Upper lobe of right lung (tissue), 1 donor: ENCODE data around the gene ZFP64. TPM values are rescaled to one million over a fixed set of nuclear protein-coding genes. Genes with fewer than 3 reads are reported as not detected.

Experiments
- ATAC-seq: fragments of 200-7000 bp; cut with Tn5 transposase; one replicate; pipeline ENCODE4 v1.9.1; 2020; ENCODE audit warnings: mild to moderate bottlenecking, moderate library complexity
- DNase-seq: peaks from one replicate; pipeline ENCODE4 v3.0.0-alpha.2; 2020
- H3K27ac ChIP-seq: fragments of 200-600 bp; one replicate; pipeline ENCODE4 v1.8.0; 2022
- H3K27me3 ChIP-seq: fragments of 200-600 bp; one replicate; pipeline ENCODE4 v1.8.0; 2022; ENCODE audit warnings: mild to moderate bottlenecking
- H3K36me3 ChIP-seq: fragments of 200-600 bp; one replicate; pipeline ENCODE4 v1.8.0; 2022
- H3K4me1 ChIP-seq: fragments of 200-600 bp; one replicate; pipeline ENCODE4 v1.8.0; 2022
- H3K4me3 ChIP-seq: fragments of 200-600 bp; one replicate; pipeline ENCODE4 v1.8.0; 2022; ENCODE audit warnings: mild to moderate bottlenecking
- H3K9me3 ChIP-seq: fragments of 200-600 bp; one replicate; pipeline ENCODE4 v1.8.0; 2022
- intact Hi-C: fragments of 100-400 bp; cut with DNase I; formaldehyde crosslinking; loops from one replicate; pipeline ENCODE4 v1.11.0; 2022
- total RNA-seq: library from RNA; stranded (reverse); fragmentation: NEBNext Ultra II Directional; extraction: Animal tissue kit (Norgen Biotek cat#: 25700); gene quantifications from one replicate; pipeline ENCODE4 v1.2.1, GENCODE V29; 2021
- TF ChIP-seq, protein P1 (sequence below): fragments of 200-600 bp; IDR thresholded peaks from one replicate; pipeline ENCODE4 v1.8.0; 2022; ENCODE audit warnings: antibody characterized with exemption
- donor health status: DM: no; HTN: yes; CAD: no; lungs with severe emphysema.

Gene ZFP64
- total RNA-seq, 1 donor from 2014 or later: 10.4 TPM

DNA sequence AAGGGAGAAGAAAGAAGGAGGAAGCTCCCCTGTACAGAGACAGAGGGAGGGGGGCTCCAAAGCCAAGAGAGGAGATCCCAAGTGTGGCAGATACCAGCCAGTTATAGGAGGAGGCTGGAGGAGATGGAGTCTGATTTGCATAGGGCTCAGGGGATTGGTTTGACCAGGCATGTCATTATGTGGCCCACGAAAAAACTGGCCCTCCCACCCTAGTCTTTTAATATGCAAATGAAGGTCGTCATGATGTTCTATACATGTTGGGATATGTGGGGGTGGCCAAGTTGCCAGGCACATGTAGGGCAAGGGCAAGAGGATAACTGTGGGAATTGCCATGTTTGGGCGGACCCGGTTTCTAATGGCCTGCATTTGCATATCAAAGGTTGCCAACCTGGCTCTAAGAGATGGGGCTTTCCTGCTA, 17.6 kb upstream of the ZFP64 start:
- H3K27ac ChIP-seq: no peak overlapping the region
- intact Hi-C loops: no loop called here
- no peaks in the 10 kb centered on the region for H3K27me3 ChIP-seq
- ATAC-seq (no peak), DNase-seq (no peak)
- no peaks in the 10 kb centered on the region for H3K9me3 ChIP-seq
- H3K4me3 ChIP-seq: no peak overlapping the region
- no peaks in the 10 kb centered on the region for H3K36me3 ChIP-seq
- TF ChIP-seq, protein P1, sequence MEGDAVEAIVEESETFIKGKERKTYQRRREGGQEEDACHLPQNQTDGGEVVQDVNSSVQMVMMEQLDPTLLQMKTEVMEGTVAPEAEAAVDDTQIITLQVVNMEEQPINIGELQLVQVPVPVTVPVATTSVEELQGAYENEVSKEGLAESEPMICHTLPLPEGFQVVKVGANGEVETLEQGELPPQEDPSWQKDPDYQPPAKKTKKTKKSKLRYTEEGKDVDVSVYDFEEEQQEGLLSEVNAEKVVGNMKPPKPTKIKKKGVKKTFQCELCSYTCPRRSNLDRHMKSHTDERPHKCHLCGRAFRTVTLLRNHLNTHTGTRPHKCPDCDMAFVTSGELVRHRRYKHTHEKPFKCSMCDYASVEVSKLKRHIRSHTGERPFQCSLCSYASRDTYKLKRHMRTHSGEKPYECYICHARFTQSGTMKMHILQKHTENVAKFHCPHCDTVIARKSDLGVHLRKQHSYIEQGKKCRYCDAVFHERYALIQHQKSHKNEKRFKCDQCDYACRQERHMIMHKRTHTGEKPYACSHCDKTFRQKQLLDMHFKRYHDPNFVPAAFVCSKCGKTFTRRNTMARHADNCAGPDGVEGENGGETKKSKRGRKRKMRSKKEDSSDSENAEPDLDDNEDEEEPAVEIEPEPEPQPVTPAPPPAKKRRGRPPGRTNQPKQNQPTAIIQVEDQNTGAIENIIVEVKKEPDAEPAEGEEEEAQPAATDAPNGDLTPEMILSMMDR: no peak
- no peaks in the 10 kb centered on the region for H3K4me1 ChIP-seq

DNA sequence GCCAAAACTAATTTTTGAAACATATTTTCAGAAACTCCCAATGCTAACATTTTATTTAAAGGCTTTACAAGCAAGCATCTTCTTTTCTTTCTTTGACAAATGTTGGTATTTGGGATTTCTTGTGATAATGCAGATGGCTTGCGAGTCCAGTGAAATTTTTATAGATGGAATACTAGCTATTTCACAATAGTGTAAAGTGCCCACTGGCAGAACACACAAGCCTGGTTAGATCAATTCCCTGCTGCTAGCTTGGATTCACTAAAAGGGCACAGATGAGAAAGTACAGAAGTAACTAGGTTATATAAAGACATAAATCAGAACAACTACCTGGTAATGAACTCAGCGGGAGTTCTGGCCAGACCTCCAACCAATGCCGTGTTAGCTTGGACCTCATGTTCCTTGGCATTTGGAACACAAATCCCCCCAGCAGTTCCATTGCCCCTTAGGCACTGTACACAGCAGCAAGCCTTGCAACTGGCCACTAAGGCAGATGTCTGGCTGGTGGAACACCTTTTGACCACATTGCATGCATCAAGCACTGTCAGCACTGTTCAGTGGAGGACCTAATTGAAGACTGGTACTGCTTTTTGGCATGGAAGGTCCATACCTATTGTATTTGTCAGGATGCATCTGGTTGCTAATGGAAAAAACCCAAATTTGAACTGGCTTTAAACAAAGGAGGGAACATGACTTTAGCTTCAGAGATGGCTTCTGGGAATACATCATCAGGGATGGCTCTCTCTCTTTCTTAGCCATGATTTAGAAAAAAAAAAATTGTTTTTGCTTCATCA, 15.6 kb upstream of the ZFP64 start:
- Histone ChIP-seq H3K9me3 (no peaks in the 10 kb centered on the region), H3K36me3 (no peaks in the 10 kb centered on the region), H3K27ac (no peak overlapping the region), H3K27me3 (no peaks in the 10 kb centered on the region), H3K4me1 (no peaks in the 10 kb centered on the region), H3K4me3 (no peak overlapping the region)
- intact Hi-C loops: no loop called here
- TF ChIP-seq, protein P1: no peak
- DNase-seq (no peak), ATAC-seq (no peak)

DNA sequence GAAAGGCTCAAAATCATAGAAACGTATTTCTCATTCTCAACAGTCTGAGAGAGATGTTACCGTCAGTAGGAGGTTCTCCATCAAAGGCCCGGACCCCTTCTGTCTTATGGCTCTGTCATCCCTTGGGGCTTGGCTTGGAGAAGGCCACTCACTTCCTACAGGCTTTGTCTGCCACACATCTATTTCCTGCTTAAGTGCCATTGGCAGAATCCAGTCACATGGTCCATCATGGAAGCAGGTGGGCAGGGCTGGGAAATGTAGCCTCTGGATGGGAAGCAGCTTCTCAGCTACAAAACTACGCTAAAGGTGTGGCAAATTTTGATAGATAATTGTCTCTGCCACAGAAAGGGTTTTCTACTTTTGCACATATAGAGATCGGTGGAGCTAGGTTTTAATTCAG, 12.6 kb upstream of the ZFP64 start:
- no peak for DNase-seq
- Histone ChIP-seq H3K36me3 (no peaks in the 10 kb centered on the region), H3K27ac (no peak overlapping the region), H3K4me3 (no peak overlapping the region), H3K4me1 (no peaks in the 10 kb centered on the region), H3K27me3 (no peaks in the 10 kb centered on the region), H3K9me3 (no peaks in the 10 kb centered on the region)
- no peak for ATAC-seq
- TF ChIP-seq, protein P1: no peak
- intact Hi-C loops: no loop called here

DNA sequence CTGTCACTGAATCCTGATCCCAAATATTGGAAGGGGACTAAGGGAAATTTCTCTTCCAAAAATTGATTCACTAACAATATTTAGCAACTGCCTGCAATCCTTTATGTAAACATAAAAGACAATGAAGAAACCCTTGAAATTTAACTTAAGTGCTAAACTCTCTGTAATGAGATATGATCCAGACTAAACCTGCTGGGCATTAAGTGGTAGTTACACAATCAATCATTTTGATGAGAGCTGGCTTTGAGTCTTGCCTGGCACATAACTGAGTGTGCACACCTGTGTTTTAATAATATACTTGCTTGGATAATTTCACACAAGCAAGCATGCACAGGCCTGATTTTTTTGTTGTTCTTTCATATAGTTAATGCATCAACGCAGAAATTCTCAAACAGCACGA, 9.8 kb upstream of the ZFP64 start:
- no peaks in the 10 kb centered on the region for H3K36me3 ChIP-seq
- ATAC-seq (no peak), DNase-seq (no peak)
- no peaks in the 10 kb centered on the region for H3K4me1 ChIP-seq
- H3K9me3 ChIP-seq: no peaks in the 10 kb centered on the region
- no peak overlapping the region for H3K4me3 ChIP-seq
- no peaks in the 10 kb centered on the region for H3K27me3 ChIP-seq
- intact Hi-C loops: no loop called here
- no peak overlapping the region for H3K27ac ChIP-seq
- TF ChIP-seq, protein P1: no peak

DNA sequence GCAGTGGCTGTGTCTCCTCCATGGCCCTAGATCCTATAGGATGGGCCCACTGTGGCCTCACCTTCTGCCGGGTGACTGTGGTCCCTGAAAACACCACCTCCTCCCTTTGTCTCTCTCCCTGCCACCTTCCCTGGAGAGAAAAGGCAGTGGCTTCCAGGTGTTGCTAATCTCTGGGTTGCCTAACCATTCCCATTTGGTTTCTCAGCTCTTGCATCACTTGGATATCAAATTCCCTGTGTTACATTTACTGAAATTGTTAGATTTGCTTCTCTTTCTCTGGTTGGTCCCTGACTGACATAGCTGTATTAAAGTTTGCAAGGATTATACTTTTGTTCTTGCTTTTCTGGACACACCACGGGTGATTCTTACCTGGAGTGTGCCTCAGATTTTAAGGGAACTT, 9.3 kb upstream of the ZFP64 start:
- H3K9me3 ChIP-seq: no peaks in the 10 kb centered on the region
- H3K4me1 ChIP-seq: no peaks in the 10 kb centered on the region
- H3K4me3 ChIP-seq: no peak overlapping the region
- TF ChIP-seq, protein P1: no peak
- no peak for ATAC-seq
- DNase-seq: no peak
- no peak overlapping the region for H3K27ac ChIP-seq
- intact Hi-C loops: no loop called here
- no peaks in the 10 kb centered on the region for H3K36me3 ChIP-seq
- no peaks in the 10 kb centered on the region for H3K27me3 ChIP-seq
